Mesenchymal stem cell (in vitro differentiated cells and primary cell): ENCODE measurements around the gene STRN3.
"Not testable (repeated sequence)": the region's sequence is repeated elsewhere in the genome, so short reads cannot be mapped to it uniquely, and the experiment has no call there.

Experiments used
- DNase-seq: peaks from one replicate; pipeline ENCODE4 v3.0.0-alpha.2; 2013
- H2AFZ ChIP-seq: one replicate; pipeline ENCODE4 v1.6.1; 2013; ENCODE audit warnings: low read depth, mild to moderate bottlenecking, control low read depth, inconsistent platforms, low read length, moderate library complexity
- H2AK5ac ChIP-seq: 2 replicates; pipeline ENCODE4 v1.6.1; 2013; ENCODE audit warnings: low read length, moderate library complexity, mild to moderate bottlenecking, inconsistent platforms; ENCODE audit not compliant: severe bottlenecking
- H2BK120ac ChIP-seq: one replicate; pipeline ENCODE4 v1.6.1; 2013; ENCODE audit warnings: low read depth, mild to moderate bottlenecking, inconsistent platforms, low read length, moderate library complexity
- H2BK12ac ChIP-seq, 2 experiments: one replicate each; pipeline ENCODE4 v1.6.1; 2013; ENCODE audit warnings: inconsistent platforms in 2 of 2, low read length in 2 of 2, mild to moderate bottlenecking in 2 of 2, moderate library complexity in 2 of 2, control low read depth in 1 of 2
- H2BK15ac ChIP-seq: one replicate; pipeline ENCODE4 v1.6.1; 2013; ENCODE audit warnings: mild to moderate bottlenecking, low read depth, inconsistent platforms; ENCODE audit not compliant: poor library complexity, severe bottlenecking
- H2BK5ac ChIP-seq: 2 replicates; pipeline ENCODE4 v1.6.1; 2013; ENCODE audit warnings: low read depth, mild to moderate bottlenecking, low read length, control low read depth, inconsistent platforms; ENCODE audit not compliant: poor library complexity, severe bottlenecking
- H3K14ac ChIP-seq, 2 experiments: one replicate each; pipeline ENCODE4 v1.6.1; 2013; ENCODE audit warnings: inconsistent platforms in 2 of 2, low read length in 2 of 2, control low read depth in 1 of 2, mild to moderate bottlenecking in 1 of 2, moderate library complexity in 1 of 2
- H3K18ac ChIP-seq, 2 experiments: one replicate each; pipeline ENCODE4 v1.6.1; 2013; ENCODE audit warnings: inconsistent platforms in 2 of 2, low read length in 2 of 2, control low read depth in 1 of 2, low read depth in 1 of 2, mild to moderate bottlenecking in 1 of 2
- H3K23ac ChIP-seq, 2 experiments: one replicate each; pipeline ENCODE4 v1.6.1; 2013; ENCODE audit warnings: inconsistent platforms in 2 of 2, low read length in 2 of 2, mild to moderate bottlenecking in 2 of 2, moderate library complexity in 2 of 2, control low read depth in 1 of 2
- H3K27ac ChIP-seq: 2 replicates; pipeline ENCODE4 v1.5.1; 2013; ENCODE audit warnings: mild to moderate bottlenecking, moderate library complexity, low read length, control low read depth, inconsistent platforms; ENCODE audit not compliant: poor library complexity, severe bottlenecking
- H3K27me3 ChIP-seq, 2 experiments: 2 replicates each; pipeline versions ENCODE4 v1.6.1 to v1.7.0; 2013; ENCODE audit warnings: low read length in 2 of 2, mild to moderate bottlenecking in 2 of 2, moderate library complexity in 2 of 2, control low read depth in 1 of 2, inconsistent platforms in 1 of 2; ENCODE audit not compliant: control insufficient read depth in 1 of 2, insufficient read depth in 1 of 2
- H3K36me3 ChIP-seq, 2 experiments: 2 replicates each; pipeline versions ENCODE4 v1.6.1 to v1.7.0; 2013; ENCODE audit warnings: low read length in 2 of 2, control low read depth in 1 of 2, inconsistent platforms in 1 of 2, low read depth in 1 of 2, mild to moderate bottlenecking in 1 of 2; ENCODE audit not compliant: insufficient read depth in 2 of 2, control insufficient read depth in 1 of 2
- H3K4ac ChIP-seq, 2 experiments: one replicate each; pipeline ENCODE4 v1.6.1; 2013; ENCODE audit warnings: inconsistent platforms in 2 of 2, low read length in 2 of 2, mild to moderate bottlenecking in 2 of 2, moderate library complexity in 2 of 2, control low read depth in 1 of 2, low read depth in 1 of 2
- H3K4me1 ChIP-seq: 2 replicates; pipeline ENCODE4 v1.6.1; 2013; ENCODE audit warnings: low read depth, low read length, control low read depth; ENCODE audit not compliant: control insufficient read depth, insufficient read depth
- H3K4me2 ChIP-seq: 2 replicates; pipeline ENCODE4 v1.6.1; 2013; ENCODE audit warnings: low read length, mild to moderate bottlenecking, inconsistent platforms; ENCODE audit not compliant: poor library complexity, severe bottlenecking
- H3K4me3 ChIP-seq, 2 experiments: 2 replicates each; pipeline versions ENCODE4 v1.5.1 to v1.7.0; 2013; ENCODE audit warnings: low read length in 2 of 2, mild to moderate bottlenecking in 2 of 2, control low read depth in 1 of 2, low read depth in 1 of 2; ENCODE audit not compliant: insufficient read depth in 1 of 2
- H3K79me1 ChIP-seq: replicated peaks from 2 replicates; pipeline ENCODE4 v1.6.1; 2013; ENCODE audit warnings: mild to moderate bottlenecking, control low read depth, low read length, inconsistent platforms; ENCODE audit not compliant: poor library complexity, severe bottlenecking
- H3K9ac ChIP-seq: 2 replicates; pipeline ENCODE4 v1.7.0; 2013; ENCODE audit warnings: mild to moderate bottlenecking, low read length, moderate library complexity
- H3K9me3 ChIP-seq: 2 replicates; pipeline ENCODE4 v1.7.0; 2013; ENCODE audit warnings: mild to moderate bottlenecking, low read length; ENCODE audit not compliant: control insufficient read depth
- H4K8ac ChIP-seq: one replicate; pipeline ENCODE4 v1.6.1; 2013; ENCODE audit warnings: inconsistent platforms, mild to moderate bottlenecking, low read length, moderate library complexity
- H4K91ac ChIP-seq: one replicate; pipeline ENCODE4 v1.6.1; 2013; ENCODE audit warnings: mild to moderate bottlenecking, low read length, inconsistent platforms
- WGBS: methylation state at CpG from one replicate; pipeline ENCODE4 v1.1.7; 2013; ENCODE audit warnings: mixed read lengths; 5-methylcytosine and 5-hydroxymethylcytosine counted together

The STRN3 gene

GRCh38 chr14:30971586-30971985, 54.6 kb downstream of the STRN3 start:
- H3K14ac ChIP-seq = no peak overlapping the region
- DNase-seq = no peak
- no peaks in the 10 kb centered on the region for H3K9me3 ChIP-seq
- no peak overlapping the region for H3K23ac ChIP-seq
- H3K4me2 ChIP-seq = no peak overlapping the region
- no peak overlapping the region for H3K4ac ChIP-seq
- H3K36me3 ChIP-seq = peaks cover 3 to 5% of the 10 kb centered on the region in 2 experiments
- no peak overlapping the region for H3K9ac ChIP-seq
- no peak overlapping the region for H2AFZ ChIP-seq
- H4K91ac ChIP-seq = no peak overlapping the region
- no peaks in the 10 kb centered on the region for H3K4me1 ChIP-seq
- H2BK120ac ChIP-seq = no peak overlapping the region
- H4K8ac ChIP-seq = no peak overlapping the region
- H2BK5ac ChIP-seq = no peak overlapping the region
- no peak overlapping the region for H2BK12ac ChIP-seq
- no peaks in the 10 kb centered on the region for H3K79me1 ChIP-seq
- H2BK15ac ChIP-seq = no peak overlapping the region
- H2AK5ac ChIP-seq = no peak overlapping the region
- H3K27me3 ChIP-seq = no peaks in the 10 kb centered on the region
- 100% methylated on average over 2 of the region's 5 CpGs for WGBS
- H3K27ac ChIP-seq = no peak overlapping the region
- H3K4me3 ChIP-seq = no peak overlapping the region
- no peak overlapping the region for H3K18ac ChIP-seq

- H2BK12ac ChIP-seq, DNase-seq, H3K79me1 ChIP-seq, H3K27me3 ChIP-seq, H3K9ac ChIP-seq, H2AFZ ChIP-seq, H3K4me2 ChIP-seq, H3K4me3 ChIP-seq, H2BK15ac ChIP-seq, H3K14ac ChIP-seq, H2AK5ac ChIP-seq, H3K18ac ChIP-seq, H2BK5ac ChIP-seq, H2BK120ac ChIP-seq, H3K4ac ChIP-seq, H3K27ac ChIP-seq, H3K23ac ChIP-seq, H4K8ac ChIP-seq, H3K4me1 ChIP-seq, H3K9me3 ChIP-seq, H4K91ac ChIP-seq: not testable (repeated sequence)
- 86% methylated on average over 4 of the region's 4 CpGs for WGBS
- H3K36me3 ChIP-seq = peaks cover 11 to 13% of the 10 kb centered on the region in 2 experiments
These were observed 56.4 kb downstream of the STRN3 start for GRCh38 chr14:30969796-30970195.

DNA sequence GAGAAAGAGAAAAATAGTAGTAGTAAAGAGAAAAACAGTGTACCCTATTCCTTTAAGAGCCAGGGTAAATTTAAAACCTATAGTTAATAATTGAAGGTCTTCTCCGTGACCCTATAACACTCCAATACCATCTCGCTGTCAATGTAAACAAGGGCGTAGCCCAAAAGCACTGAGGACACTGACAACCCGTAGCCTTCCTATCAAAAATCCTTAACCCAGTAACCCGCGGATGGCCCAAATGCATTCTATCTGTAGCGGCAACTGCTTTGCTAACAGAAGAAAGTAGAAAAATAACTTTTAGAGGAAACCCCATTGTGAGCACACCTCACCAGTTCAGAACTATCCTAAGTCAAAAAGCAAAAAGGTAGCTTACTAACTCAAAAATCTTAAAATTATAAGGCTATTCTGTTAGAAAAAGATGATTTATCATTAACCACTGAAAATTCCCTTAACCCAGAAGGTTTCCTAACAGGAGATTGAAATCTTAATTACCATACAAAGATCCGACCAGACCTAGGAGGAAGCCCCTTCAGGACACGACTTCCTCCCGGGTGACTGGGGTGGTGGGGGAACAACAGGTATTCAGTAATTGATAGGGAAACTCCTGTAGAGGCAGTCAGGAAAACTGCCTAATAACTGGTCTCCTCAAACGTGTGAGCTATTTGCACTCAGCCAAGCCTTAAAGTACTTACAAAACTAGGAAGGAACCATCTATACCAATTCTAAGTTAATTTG, 58.6 kb downstream of the STRN3 start:
- H3K4me1 ChIP-seq, DNase-seq, H2BK5ac ChIP-seq, H4K8ac ChIP-seq, H2AFZ ChIP-seq, H4K91ac ChIP-seq, H2AK5ac ChIP-seq, H2BK12ac ChIP-seq, H3K79me1 ChIP-seq, H2BK15ac ChIP-seq, H3K14ac ChIP-seq, H3K27ac ChIP-seq, H2BK120ac ChIP-seq, H3K4me3 ChIP-seq, H3K18ac ChIP-seq, H3K4me2 ChIP-seq, H3K9me3 ChIP-seq, H3K27me3 ChIP-seq, H3K4ac ChIP-seq, H3K23ac ChIP-seq, H3K9ac ChIP-seq: not testable (repeated sequence)
- H3K36me3 ChIP-seq = peaks cover 19 to 21% of the 10 kb centered on the region in 2 experiments
- 95% methylated on average over 8 of the region's 11 CpGs for WGBS

- H3K27me3 ChIP-seq = no peaks in the 10 kb centered on the region
- no peak overlapping the region for H3K9ac ChIP-seq
- no peak overlapping the region for H2BK12ac ChIP-seq
- no peak overlapping the region for H3K18ac ChIP-seq
- H3K4ac ChIP-seq = no peak overlapping the region
- peaks cover 19 to 21% of the 10 kb centered on the region in 2 experiments for H3K36me3 ChIP-seq
- no peak overlapping the region for H3K14ac ChIP-seq
- whole genome bisulfite sequencing = 96% methylated on average over 12 of the region's 15 CpGs
- H3K23ac ChIP-seq = no peak overlapping the region
- H4K8ac ChIP-seq = no peak overlapping the region
- peaks cover 4% of the 10 kb centered on the region for H3K79me1 ChIP-seq
- no peak overlapping the region for H3K27ac ChIP-seq
- H2BK120ac ChIP-seq = no peak overlapping the region
- no peak overlapping the region for H4K91ac ChIP-seq
- DNase-seq = peak; percentile 21
- no peak overlapping the region for H3K4me2 ChIP-seq
- H3K4me1 ChIP-seq = no peaks in the 10 kb centered on the region
- no peaks in the 10 kb centered on the region for H3K9me3 ChIP-seq
- no peak overlapping the region for H2AK5ac ChIP-seq
- no peak overlapping the region for H2BK5ac ChIP-seq
- no peak overlapping the region for H2BK15ac ChIP-seq
- H2AFZ ChIP-seq = no peak overlapping the region
- H3K4me3 ChIP-seq = no peak overlapping the region
These were observed 59.5 kb downstream of the STRN3 start for GRCh38 chr14:30966415-30967363.
